ENCODE data around the gene ACSS1. TPM values are rescaled to one million over a fixed set of nuclear protein-coding genes. Genes with fewer than 3 reads are reported as not detected.
"Not testable (repeated sequence)": the region's sequence is repeated elsewhere in the genome, so short reads cannot be mapped to it uniquely, and the experiment has no call there.

Gene ACSS1
- polyA plus RNA-seq, 1 donor from 2014 or later: 59.8 TPM

- H3K36me3 Mint-ChIP-seq: peaks cover 3% of the 10 kb centered on the region
- H3K9me3 Mint-ChIP-seq: no peaks in the 10 kb centered on the region
- H3K4me3 Mint-ChIP-seq: no peak overlapping the region
- no peaks in the 10 kb centered on the region for H3K27me3 Mint-ChIP-seq
- H3K4me1 Mint-ChIP-seq: peaks cover 0 to 15% (median 5%) of the 10 kb centered on the region in 3 donors
- no peak overlapping the region for H3K27ac Mint-ChIP-seq
Observed at GRCh38 chr20:25013478-25014380, 44.2 kb downstream of the ACSS1 start.

- peaks cover 4% of the 10 kb centered on the region for H3K36me3 Mint-ChIP-seq
- H3K9me3 Mint-ChIP-seq: no peaks in the 10 kb centered on the region
- H3K27me3 Mint-ChIP-seq: no peaks in the 10 kb centered on the region
- peak overlapping the region in 1 of 3 donors; percentile 50 for H3K27ac Mint-ChIP-seq
- no peak overlapping the region for H3K4me3 Mint-ChIP-seq
- peaks cover 0 to 11% (median 5%) of the 10 kb centered on the region in 3 donors for H3K4me1 Mint-ChIP-seq
Observed at GRCh38 chr20:25012616-25013189, 45.2 kb downstream of the ACSS1 start.

- peaks cover 4% of the 10 kb centered on the region for H3K36me3 Mint-ChIP-seq
- H3K27ac Mint-ChIP-seq: no peak overlapping the region
- no peak overlapping the region for H3K4me3 Mint-ChIP-seq
- H3K9me3 Mint-ChIP-seq: no peaks in the 10 kb centered on the region
- peaks cover 0 to 8% (median 5%) of the 10 kb centered on the region in 3 donors for H3K4me1 Mint-ChIP-seq
- no peaks in the 10 kb centered on the region for H3K27me3 Mint-ChIP-seq
Observed at GRCh38 chr20:25011831-25012241, 46.1 kb downstream of the ACSS1 start.

GRCh38 chr20:25011261-25011660, 46.7 kb downstream of the ACSS1 start:
- Mint-ChIP-seq H3K27ac (no peak overlapping the region), H3K9me3 (no peaks in the 10 kb centered on the region), H3K27me3 (no peaks in the 10 kb centered on the region), H3K4me1 (peaks cover 0 to 5% (median 5%) of the 10 kb centered on the region in 3 donors), H3K36me3 (peaks cover 6% of the 10 kb centered on the region), H3K4me3 (no peak overlapping the region)

GRCh38 chr20:25009218-25010145, 48.5 kb downstream of the ACSS1 start:
- Mint-ChIP-seq H3K27me3 (no peaks in the 10 kb centered on the region), H3K27ac (peak overlapping the region in 1 of 3 donors; percentile 28), H3K36me3 (peaks cover 9% of the 10 kb centered on the region), H3K4me1 (peaks cover 0 to 3% (median 0%) of the 10 kb centered on the region in 3 donors), H3K4me3 (no peak overlapping the region), H3K9me3 (no peaks in the 10 kb centered on the region)

- peak overlapping the region in 2 of 3 donors; percentile 28 to 47 for H3K27ac Mint-ChIP-seq
- H3K36me3 Mint-ChIP-seq: peaks cover 7% of the 10 kb centered on the region
Observed at GRCh38 chr20:25008388-25009217, 49.3 kb downstream of the ACSS1 start.

GRCh38 chr20:25007491-25008305, 50.2 kb downstream of the ACSS1 start:
- no peak overlapping the region for H3K4me3 Mint-ChIP-seq
- no peaks in the 10 kb centered on the region for H3K9me3 Mint-ChIP-seq
- peaks cover 12% of the 10 kb centered on the region for H3K36me3 Mint-ChIP-seq
- no peaks in the 10 kb centered on the region for H3K27me3 Mint-ChIP-seq
- no peaks in the 10 kb centered on the region for H3K4me1 Mint-ChIP-seq
- H3K27ac Mint-ChIP-seq: no peak overlapping the region

More at GRCh38 chr20:25008388-25009217, 49.3 kb downstream of the ACSS1 start:
- no peaks in the 10 kb centered on the region for H3K27me3 Mint-ChIP-seq
- no peaks in the 10 kb centered on the region for H3K4me1 Mint-ChIP-seq
- no peak overlapping the region for H3K4me3 Mint-ChIP-seq
- H3K9me3 Mint-ChIP-seq: no peaks in the 10 kb centered on the region

- Mint-ChIP-seq H3K36me3 (peaks cover 16% of the 10 kb centered on the region), H3K4me3 (no peak overlapping the region), H3K9me3 (no peaks in the 10 kb centered on the region), H3K27ac (peak overlapping the region in 1 of 3 donors; percentile 63), H3K4me1 (no peaks in the 10 kb centered on the region), H3K27me3 (no peaks in the 10 kb centered on the region)
Observed at GRCh38 chr20:25006431-25007167, 51.3 kb downstream of the ACSS1 start.

- Mint-ChIP-seq H3K36me3 (peaks cover 16% of the 10 kb centered on the region), H3K27me3 (no peaks in the 10 kb centered on the region), H3K4me1 (no peaks in the 10 kb centered on the region), H3K27ac (no peak overlapping the region), H3K4me3 (no peak overlapping the region), H3K9me3 (no peaks in the 10 kb centered on the region)
Observed at GRCh38 chr20:25005661-25006060, 52.3 kb downstream of the ACSS1 start.

- Mint-ChIP-seq H3K36me3 (peaks cover 14% of the 10 kb centered on the region), H3K27ac (no peak overlapping the region), H3K9me3 (no peaks in the 10 kb centered on the region), H3K4me1 (no peaks in the 10 kb centered on the region), H3K4me3 (no peak overlapping the region), H3K27me3 (no peaks in the 10 kb centered on the region)
Observed at GRCh38 chr20:25005220-25005619, 52.7 kb downstream of the ACSS1 start.

GRCh38 chr20:25003002-25003401, 54.9 kb downstream of the ACSS1 start:
- Mint-ChIP-seq H3K27ac (no peak overlapping the region), H3K4me3 (no peak overlapping the region), H3K36me3 (peaks cover 13% of the 10 kb centered on the region), H3K9me3 (no peaks in the 10 kb centered on the region), H3K4me1 (peaks cover 0 to 6% (median 3%) of the 10 kb centered on the region in 3 donors), H3K27me3 (no peaks in the 10 kb centered on the region)

GRCh38 chr20:25001323-25001722, 56.6 kb downstream of the ACSS1 start:
- not testable (repeated sequence) for H3K27ac Mint-ChIP-seq, H3K27me3 Mint-ChIP-seq, H3K4me3 Mint-ChIP-seq, H3K4me1 Mint-ChIP-seq, H3K9me3 Mint-ChIP-seq
- peaks cover 11% of the 10 kb centered on the region for H3K36me3 Mint-ChIP-seq

- Mint-ChIP-seq H3K36me3 (peaks cover 8% of the 10 kb centered on the region), H3K4me1 (peaks cover 0 to 6% (median 3%) of the 10 kb centered on the region in 3 donors), H3K27me3 (no peaks in the 10 kb centered on the region), H3K9me3 (no peaks in the 10 kb centered on the region), H3K27ac (no peak overlapping the region), H3K4me3 (no peak overlapping the region)
Observed at GRCh38 chr20:25000268-25000801, 57.6 kb downstream of the ACSS1 start.

All from IgD-negative memory B cell (primary cell).